ENCODE measurements around the gene ENOX1. TPM values are rescaled to one million over a fixed set of nuclear protein-coding genes. Genes with fewer than 3 reads are reported as not detected.

ENOX1 gene
- polyA plus RNA-seq, 1 donor (not counting 4 experiments of a cell fraction or from before 2014, with no cell fraction given) = 1.1 TPM

- Histone ChIP-seq H3K27ac (ENCODE audit: control insufficient read depth, insufficient read depth, low read length) (no peak overlapping the region), H3K4me3 (ENCODE audit: control insufficient read depth in 2 of 3, extremely low read depth in 1 of 3, insufficient read depth in 2 of 3, low read depth in 1 of 3, low read length in 3 of 3) (no peak overlapping the region), H3K36me3 (ENCODE audit: control insufficient read depth in 2 of 2, extremely low read depth in 1 of 2, insufficient read depth in 2 of 2, low read length in 2 of 2) (no peaks in the 10 kb centered on the region), H3K9me1 (ENCODE audit: control insufficient read depth, extremely low read depth, insufficient read depth, low read length) (no peaks in the 10 kb centered on the region), H3K4me2 (ENCODE audit: control insufficient read depth, extremely low read depth, insufficient read depth, low read depth, low read length) (no peak overlapping the region), H2AFZ (ENCODE audit: control insufficient read depth, low read length) (no peak overlapping the region), H3K27me3 (ENCODE audit: control insufficient read depth, extremely low read depth, insufficient read depth, low read length) (no peaks in the 10 kb centered on the region), H4K20me1 (ENCODE audit: control insufficient read depth, extremely low read depth, insufficient read depth, low read length) (no peaks in the 10 kb centered on the region), H3K79me2 (ENCODE audit: control insufficient read depth, insufficient read depth, low read length) (no peaks in the 10 kb centered on the region), H3K9me3 (ENCODE audit: control insufficient read depth, low read depth, low read length) (no peaks in the 10 kb centered on the region), H3K9ac (ENCODE audit: control insufficient read depth, extremely low read depth, insufficient read depth, low read length) (no peak overlapping the region), H3K4me1 (ENCODE audit: control insufficient read depth, extremely low read depth, insufficient read depth, low read length) (no peaks in the 10 kb centered on the region)
- TF ChIP-seq EZH2 (IDR thresholded peaks at IDR 0.05; ENCODE audit: low read length) = no peak
- TF ChIP-seq CTCF (optimal IDR thresholded peaks at IDR 0.05 in 1 of 3, IDR thresholded peaks at IDR 0.05 in 1 of 3, conservative IDR thresholded peaks at IDR 0.05 in 1 of 3; ENCODE audit: extremely low read depth in 1 of 3, insufficient read depth in 2 of 3, low read length in 3 of 3) = no peak
- DNase-seq (ENCODE audit: low read depth, low spot score) (no peak), FAIRE-seq (no peak)
- dilution Hi-C loops (cut with MboI; ENCODE audit: extremely low pct_ligation_motif_present, low sequenced_read_pairs) = no loop called here
Observed at GRCh38 chr13:43377973-43378372, 408.8 kb downstream of the ENOX1 start.

GRCh38 chr13:43377149-43377548 is 409.6 kb downstream of the ENOX1 start:
- FAIRE-seq (no peak), DNase-seq (ENCODE audit: low read depth, low spot score) (no peak)
- Histone ChIP-seq H3K9me3 (ENCODE audit: control insufficient read depth, low read depth, low read length) (no peaks in the 10 kb centered on the region), H3K4me2 (ENCODE audit: control insufficient read depth, extremely low read depth, insufficient read depth, low read depth, low read length) (no peak overlapping the region), H4K20me1 (ENCODE audit: control insufficient read depth, extremely low read depth, insufficient read depth, low read length) (no peaks in the 10 kb centered on the region), H3K9me1 (ENCODE audit: control insufficient read depth, extremely low read depth, insufficient read depth, low read length) (no peaks in the 10 kb centered on the region), H3K36me3 (ENCODE audit: control insufficient read depth in 2 of 2, extremely low read depth in 1 of 2, insufficient read depth in 2 of 2, low read length in 2 of 2) (no peaks in the 10 kb centered on the region), H3K27me3 (ENCODE audit: control insufficient read depth, extremely low read depth, insufficient read depth, low read length) (no peaks in the 10 kb centered on the region), H3K4me3 (ENCODE audit: control insufficient read depth in 2 of 3, extremely low read depth in 1 of 3, insufficient read depth in 2 of 3, low read depth in 1 of 3, low read length in 3 of 3) (no peak overlapping the region), H3K9ac (ENCODE audit: control insufficient read depth, extremely low read depth, insufficient read depth, low read length) (no peak overlapping the region), H3K27ac (ENCODE audit: control insufficient read depth, insufficient read depth, low read length) (no peak overlapping the region), H2AFZ (ENCODE audit: control insufficient read depth, low read length) (no peak overlapping the region), H3K4me1 (ENCODE audit: control insufficient read depth, extremely low read depth, insufficient read depth, low read length) (no peaks in the 10 kb centered on the region), H3K79me2 (ENCODE audit: control insufficient read depth, insufficient read depth, low read length) (no peaks in the 10 kb centered on the region)
- TF ChIP-seq CTCF (optimal IDR thresholded peaks at IDR 0.05 in 1 of 3, IDR thresholded peaks at IDR 0.05 in 1 of 3, conservative IDR thresholded peaks at IDR 0.05 in 1 of 3; ENCODE audit: extremely low read depth in 1 of 3, insufficient read depth in 2 of 3, low read length in 3 of 3) = no peak
- no peak for TF ChIP-seq EZH2 (IDR thresholded peaks at IDR 0.05; ENCODE audit: low read length)
- dilution Hi-C loops (cut with MboI; ENCODE audit: extremely low pct_ligation_motif_present, low sequenced_read_pairs) = no loop called here

Measured in keratinocyte (primary cell).